Measurements from ENCODE around the gene MATN4.

The MATN4 gene

GRCh38 chr20:45340951-45341350 is 32.9 kb upstream of the MATN4 start:
- no peak for DNase-seq

DNA sequence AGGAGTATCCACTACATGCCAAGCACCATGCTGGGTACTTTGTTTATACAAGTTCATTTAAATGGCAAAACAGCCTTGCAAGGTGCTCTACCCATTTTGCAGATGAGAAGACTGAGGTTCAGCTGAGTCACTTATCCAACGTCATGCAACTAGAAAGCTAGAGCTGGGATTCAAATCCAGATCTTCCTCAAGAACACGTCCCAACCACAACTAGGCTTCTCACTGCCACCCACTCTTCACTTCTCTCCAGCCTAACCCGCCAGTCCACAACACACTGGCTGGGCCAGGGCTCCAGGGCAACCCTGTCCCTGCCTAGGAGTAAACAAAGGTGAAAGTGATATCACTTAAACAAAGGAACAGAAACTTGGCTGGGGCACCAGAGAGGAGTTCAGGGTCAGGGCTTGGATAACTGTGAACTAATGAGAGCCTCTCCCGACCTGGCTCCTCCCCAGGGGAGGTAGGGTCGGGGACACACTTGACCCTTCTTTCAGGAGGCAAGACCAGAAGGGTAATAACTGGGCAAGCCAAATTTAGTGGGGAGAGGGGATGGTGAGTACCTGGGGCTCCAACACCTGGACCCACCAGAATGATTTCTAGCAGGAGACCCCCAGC is 32.2 kb upstream of the MATN4 start:
- DNase-seq = no peak

DNA sequence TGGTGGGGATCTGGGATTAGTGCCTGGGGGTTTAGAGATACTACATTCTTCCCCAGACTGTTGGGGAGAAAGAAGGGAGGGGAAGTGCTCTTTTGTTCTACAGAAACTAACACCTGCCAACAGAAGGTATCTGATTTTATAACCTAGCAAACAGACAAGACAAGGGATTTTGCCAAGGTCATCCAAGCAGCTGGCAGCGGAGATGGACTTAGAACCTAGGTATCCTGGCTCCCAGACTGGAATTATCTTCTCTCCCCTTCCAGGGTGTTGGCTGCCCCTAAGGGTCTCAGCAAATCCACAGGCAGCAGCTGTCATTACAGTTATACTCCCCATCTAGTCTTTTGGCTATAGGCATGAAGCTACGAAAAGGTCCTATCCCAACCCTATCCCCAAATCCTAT is 31.7 kb upstream of the MATN4 start:
- no peak for DNase-seq

DNA sequence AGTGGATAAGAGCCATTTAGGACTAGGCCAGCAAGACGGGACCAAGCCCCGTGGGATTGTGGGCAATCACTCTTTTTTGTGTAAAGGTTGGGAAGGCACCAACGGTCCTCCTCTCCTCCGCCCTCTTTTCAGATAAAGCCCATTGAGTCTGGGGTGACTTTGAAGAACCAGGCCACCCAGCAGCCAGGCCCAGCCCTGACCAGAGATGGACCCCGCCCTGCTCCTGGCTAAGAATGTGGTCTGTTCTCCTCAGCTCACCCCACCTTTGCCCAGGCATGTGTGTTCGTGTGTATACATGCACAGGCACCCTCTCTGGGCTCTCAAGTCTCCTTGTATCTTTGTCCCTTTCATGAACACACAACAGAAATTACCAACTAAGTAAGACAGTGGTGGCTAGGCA is 31.0 kb upstream of the MATN4 start:
- no peak for DNase-seq

DNA sequence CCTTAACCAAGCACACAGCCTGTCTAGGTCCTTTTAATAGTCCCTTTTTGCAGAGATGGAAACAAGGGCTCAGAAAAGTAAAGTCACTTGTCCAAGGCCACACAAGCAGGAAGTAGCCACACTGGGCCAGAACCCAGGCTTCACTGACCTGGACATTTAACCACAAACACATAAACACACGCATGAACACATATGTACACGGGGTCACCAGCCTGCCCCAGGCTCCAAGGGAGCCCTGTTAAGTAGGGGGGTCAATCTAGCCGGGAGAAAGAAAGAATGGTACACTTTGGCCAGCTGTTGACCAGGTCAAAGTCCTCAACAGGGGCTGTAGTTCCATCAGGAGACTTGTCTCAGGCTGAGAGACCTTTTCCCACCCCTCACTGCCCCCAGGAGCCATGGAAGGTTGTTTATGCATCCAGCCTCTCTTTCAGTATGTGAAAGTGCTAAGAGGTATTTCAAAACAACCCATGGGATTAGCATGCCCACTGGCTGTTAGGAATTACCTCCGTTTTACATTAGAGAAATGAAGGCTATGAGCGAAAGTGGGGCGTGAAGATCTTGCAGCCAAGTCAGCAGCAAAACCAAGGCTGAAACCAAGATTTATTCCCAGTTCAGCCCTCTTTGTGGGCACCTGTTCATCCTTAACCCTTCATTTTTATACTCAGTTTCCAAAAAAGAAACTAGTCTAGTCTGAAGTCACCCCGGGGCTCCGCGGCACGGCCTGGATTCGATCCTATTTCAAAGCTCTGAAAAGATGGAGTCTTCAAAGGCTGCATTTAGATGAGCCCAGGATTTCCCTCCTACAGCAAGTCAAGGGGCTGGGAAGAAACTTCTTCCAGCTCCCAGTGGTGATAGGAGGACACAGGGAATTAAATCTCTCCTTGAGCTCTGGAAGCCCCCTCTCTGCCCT is 30.3 kb upstream of the MATN4 start:
- peak; percentile 46 for DNase-seq

DNA sequence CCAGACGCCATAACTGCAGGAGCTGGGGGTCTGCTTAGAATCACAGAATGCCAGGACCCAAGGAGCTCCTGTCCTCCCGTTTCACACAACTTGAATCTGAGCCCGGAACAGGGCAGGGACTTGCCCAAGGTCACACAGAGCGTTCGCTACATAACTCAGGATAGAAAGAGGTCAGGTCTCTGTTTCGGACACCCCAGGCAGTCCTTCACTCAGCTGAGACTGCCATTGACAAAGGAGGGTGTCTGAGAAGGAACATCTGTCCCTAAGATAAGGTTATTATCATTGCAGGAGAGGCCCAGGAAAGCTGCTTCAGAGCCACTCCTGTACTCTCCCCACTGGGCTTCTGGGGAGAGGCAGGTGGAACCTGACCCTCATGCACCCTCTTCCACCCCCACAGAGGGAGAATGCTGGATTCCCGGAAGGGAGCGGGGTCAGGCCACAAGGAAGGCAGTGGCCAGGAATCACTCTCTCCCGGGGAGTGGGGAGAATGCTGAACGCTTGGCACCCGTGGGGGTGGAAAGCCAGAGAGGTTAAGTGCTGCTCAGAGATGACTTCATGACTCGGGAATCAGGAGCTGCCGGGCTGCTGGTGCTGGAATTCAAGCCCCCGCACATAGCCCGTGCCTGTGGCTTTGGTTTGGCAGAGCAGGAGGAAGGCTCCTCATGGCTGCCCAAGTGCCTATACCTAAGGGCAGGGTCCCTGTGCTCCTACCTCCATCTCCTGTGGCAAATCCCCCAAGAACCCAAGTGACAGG is 29.4 kb upstream of the MATN4 start:
- DNase-seq = peak; percentile 92

DNA sequence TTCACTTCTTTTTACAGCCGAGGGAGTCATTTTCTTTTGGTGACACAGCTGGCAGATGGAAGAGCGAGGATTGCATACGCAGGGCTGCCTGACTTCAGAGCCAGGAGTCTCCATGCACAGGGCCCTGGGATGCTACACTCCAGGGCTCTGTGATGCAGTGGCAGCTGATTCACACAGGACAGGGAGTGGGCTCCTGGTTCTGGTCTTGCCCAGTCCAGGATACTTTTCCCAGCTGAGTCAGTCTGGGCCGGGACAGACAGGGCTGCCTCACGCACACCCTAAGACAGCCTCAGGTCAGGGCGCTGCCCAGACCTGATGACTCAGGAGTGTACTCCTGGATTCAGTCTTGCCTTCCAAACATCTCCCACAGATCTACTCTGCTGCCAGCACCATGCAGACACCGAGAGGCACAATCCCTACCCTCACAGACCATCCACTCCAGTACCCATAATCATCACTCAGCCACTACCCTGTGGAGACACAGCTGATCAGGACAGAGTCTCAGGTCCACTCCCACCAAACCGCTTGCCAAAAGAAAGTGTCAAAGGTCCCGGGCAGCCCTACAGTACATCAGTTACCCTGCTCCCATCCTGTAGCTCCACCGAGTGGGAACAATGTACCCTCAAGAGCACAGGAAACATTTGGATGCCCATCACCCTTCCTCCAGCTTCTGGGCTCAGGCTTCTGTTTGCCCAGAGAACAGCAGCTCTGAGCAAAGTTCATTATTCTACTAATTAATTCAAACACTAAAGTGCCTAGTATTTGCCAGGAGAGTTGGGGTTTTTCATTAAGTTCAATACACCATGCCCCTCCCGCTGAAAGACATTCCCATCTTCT is 28.6 kb upstream of the MATN4 start:
- peak; percentile 77 for DNase-seq

DNA sequence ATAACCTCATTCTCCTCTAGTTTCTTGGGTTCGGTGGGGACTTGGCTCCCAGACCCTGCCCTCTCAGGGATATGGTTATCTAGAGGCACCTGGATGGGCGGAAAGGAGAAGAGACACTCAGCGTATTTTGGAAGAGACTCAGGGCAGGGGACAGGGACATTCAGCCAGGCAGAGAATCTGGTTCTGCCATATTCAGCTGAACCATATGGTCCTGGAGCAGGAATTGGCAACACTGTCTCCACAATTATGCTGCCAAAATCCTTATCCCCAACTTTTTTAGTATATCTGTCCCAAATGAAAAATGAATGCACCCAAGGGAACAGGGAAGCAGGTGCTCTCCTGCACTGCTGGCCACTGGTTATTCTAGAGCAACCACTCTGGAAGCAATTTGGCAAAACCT is 22.4 kb upstream of the MATN4 start:
- no peak for DNase-seq

- DNase-seq = no peak
Measured at GRCh38 chr20:45329497-45330319, 21.6 kb upstream of the MATN4 start.

- DNase-seq = no peak
Measured at GRCh38 chr20:45328451-45328850, 20.4 kb upstream of the MATN4 start.

DNA sequence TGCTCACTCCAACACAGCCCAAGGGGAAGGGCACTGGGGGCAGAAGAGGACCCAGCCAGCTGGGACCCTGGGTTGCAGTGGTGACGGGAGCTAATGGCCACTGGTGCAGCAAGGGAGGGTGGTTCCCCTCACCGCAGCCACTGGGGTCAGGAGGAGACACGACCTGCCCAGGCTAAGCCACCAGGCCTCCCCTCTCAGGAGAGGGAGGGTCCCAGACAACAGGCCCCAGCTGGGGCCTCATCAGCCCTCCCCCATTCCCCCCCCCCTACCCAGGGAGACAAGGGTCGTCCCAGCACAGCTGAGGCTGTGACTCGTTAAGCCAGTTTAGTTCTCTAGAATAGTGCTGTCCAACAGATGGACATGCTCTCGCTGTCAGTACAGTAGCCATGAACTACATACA is 17.3 kb upstream of the MATN4 start:
- no peak for DNase-seq

GRCh38 chr20:45323731-45324130 is 15.6 kb upstream of the MATN4 start:
- DNase-seq = peak; percentile 34

DNA sequence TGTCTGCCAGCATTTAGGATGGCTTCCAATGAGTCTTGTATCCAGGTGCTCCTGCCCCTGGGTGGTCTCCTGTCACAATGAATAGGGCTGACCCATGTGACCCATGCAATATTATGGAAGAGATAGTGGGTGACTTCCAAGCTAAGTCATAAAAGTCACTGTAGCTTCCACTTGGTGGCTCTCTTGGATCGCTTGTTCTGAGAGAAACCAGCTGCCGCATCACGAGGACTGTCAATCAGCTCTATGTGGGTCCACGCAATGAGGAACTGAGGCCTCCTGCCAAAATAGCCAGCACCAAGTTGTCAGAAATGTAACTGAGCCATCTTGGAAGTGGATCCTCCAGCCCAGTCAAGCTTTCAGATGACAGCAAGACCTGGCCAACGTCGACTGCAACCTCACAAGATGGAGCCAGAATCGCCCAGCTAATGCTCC is 14.9 kb upstream of the MATN4 start:
- no peak for DNase-seq

GRCh38 chr20:45320948-45321595 is 13.0 kb upstream of the MATN4 start:
- no peak for DNase-seq

DNA sequence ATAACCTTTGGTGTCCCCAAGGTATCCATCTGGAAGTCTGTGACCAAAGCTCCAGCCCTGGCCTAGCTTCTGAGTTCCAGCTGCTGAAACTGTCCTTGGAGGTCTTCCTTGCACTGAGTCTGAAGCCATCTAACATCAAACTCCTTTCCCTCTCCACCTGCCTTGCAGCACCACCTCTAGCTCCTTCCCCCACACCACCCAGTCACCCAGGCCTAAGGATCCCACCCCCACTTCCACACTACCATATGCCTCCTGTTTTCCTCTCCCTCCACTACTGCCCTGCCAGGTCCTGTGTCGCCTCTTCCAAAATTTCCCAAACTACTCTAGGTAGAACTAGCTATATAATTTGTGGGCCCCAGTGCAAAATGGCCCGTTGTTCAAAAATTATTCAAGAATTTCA is 10.8 kb upstream of the MATN4 start:
- no peak for DNase-seq

- DNase-seq = no peak
Measured at GRCh38 chr20:45318386-45318939, 10.4 kb upstream of the MATN4 start.

- DNase-seq = no peak
Measured at GRCh38 chr20:45317826-45318225, 9.7 kb upstream of the MATN4 start.

DNA sequence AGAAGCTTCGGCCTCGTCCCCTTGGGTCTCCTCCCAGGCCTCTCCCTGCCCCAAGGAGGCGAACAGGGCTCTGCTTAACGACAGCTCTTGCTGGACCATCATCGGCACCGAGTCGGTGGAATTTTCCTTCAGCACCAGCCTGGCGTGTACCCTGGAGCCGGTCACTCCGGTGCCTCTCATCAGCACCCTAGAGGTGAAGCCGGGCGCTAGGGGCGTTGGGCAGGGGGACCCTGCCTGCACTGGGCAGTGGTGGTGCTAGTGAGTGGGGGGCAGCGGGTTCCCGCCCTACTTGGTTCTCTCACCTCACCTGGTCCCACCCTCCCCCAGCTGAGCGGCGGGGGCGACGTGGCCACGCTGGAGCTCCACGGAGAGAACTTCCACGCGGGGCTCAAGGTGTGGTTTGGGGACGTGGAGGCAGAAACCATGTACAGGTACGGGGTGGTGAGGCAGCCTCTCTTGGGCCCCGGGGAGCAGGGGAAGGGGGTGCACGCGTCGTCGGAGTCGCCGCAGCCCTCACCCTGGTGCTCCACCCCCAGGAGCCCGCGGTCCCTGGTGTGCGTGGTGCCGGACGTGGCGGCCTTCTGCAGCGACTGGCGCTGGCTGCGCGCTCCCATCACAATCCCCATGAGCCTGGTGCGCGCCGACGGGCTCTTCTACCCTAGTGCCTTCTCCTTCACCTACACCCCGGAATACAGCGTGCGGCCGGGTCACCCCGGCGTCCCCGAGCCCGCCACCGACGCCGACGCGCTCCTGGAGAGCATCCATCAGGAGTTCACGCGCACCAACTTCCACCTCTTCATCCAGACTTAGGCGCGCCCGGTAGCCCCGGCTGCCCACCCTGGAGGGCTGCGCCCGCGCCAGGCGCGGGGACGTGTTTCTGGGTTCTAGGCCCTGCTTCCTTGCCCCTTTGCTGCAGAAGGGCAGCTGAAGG is 8.3 kb upstream of the MATN4 start:
- DNase-seq = no peak

GRCh38 chr20:45315672-45316071 is 7.6 kb upstream of the MATN4 start:
- no peak for DNase-seq

DNA sequence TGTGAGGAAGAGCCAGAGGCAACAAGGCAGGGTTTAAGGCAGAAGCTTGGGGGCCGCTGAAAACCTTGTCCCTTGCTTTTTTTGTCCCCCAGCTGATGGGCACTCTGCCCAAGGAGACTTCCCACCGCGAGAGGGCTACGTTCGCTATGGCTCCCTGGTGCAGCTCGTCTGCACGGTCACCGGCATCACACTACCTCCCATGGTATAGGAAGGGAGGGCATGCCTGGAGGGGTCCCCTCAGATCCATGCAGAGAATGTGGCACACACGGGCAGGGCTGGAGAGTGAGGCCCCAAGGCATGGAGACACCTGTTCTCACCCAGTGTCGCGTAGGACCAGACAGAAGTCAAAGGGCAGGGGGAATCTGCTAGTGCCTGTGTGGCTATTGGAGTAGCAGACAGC is 5.8 kb upstream of the MATN4 start:
- no peak for DNase-seq

Measured in HCEC 1CT (cell line).